Activated gamma-delta T cell treated with Interleukin-2 at 50 U/mL for 16 hours (primary cell): Measurements from ENCODE around the gene METTL16.
"Not testable (repeated sequence)": the region's sequence is repeated elsewhere in the genome, so short reads cannot be mapped to it uniquely, and the experiment has no call there.

Source experiments
- DNase-seq: peaks from one replicate; pipeline ENCODE4 v3.0.0-alpha.2; 2020

METTL16 gene

GRCh38 chr17:2500446-2500845, 11.2 kb downstream of the METTL16 start:
- no peak for DNase-seq

DNA sequence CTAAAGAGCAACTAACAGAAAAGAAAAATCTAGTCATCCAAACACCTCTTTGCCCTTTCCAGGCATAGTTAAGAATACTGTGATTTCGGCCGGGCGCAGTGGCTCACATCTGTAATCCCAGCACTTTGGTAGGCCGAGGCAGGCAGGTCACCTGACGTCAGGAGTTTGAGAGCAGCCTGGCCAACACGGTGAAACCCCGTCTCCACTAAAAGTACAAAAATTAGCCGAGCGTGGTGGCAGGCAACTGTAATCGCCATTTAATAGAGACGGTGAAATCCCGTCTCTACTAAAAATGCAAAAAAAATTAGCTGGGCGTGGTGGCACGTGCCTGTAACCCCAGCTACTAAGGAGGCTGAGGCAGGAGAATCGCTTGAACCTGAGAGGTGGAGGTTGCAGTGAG, 22.4 kb downstream of the METTL16 start:
- not testable (repeated sequence) for DNase-seq

GRCh38 chr17:2487306-2487705, 24.4 kb downstream of the METTL16 start:
- no peak for DNase-seq

GRCh38 chr17:2486709-2487108, 25.0 kb downstream of the METTL16 start:
- not testable (repeated sequence) for DNase-seq

DNA sequence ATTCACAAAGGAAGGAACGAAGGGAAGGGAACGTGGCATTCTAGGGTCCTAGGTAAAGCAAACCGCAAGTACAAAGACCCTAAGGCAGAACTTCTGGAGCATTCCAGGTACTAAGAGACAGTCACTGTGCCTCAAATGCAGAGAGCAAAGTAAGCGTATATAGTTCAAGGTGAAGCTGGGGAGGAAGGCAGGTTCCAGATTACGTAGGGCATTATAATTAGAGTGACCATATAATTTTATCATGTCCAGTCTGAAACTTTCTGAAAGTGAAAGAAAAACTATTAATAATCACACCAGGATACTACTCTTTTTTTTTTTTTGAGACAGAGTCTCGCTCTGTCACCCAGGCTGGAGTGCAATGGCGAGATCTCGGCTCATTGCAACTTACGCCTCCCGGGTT, 25.7 kb downstream of the METTL16 start:
- DNase-seq = no peak

DNA sequence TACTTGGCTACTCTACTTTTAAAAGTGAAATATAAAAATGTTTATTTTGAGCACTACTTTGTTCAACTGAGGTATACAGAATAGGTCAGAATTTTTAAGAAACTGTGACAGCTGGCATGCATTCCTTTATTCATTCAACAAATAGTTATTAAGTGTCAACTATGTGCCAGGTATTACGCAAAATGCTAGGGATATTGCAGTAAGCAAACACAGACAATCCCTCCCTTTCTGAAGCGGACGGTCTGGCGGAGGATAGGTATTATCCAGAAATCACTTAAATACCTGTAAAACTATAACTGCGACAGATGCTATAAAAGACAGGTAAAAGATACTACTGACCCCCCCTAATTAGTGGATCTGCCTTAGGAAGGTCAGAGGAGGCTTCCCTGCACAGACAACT, 26.1 kb downstream of the METTL16 start:
- no peak for DNase-seq

DNA sequence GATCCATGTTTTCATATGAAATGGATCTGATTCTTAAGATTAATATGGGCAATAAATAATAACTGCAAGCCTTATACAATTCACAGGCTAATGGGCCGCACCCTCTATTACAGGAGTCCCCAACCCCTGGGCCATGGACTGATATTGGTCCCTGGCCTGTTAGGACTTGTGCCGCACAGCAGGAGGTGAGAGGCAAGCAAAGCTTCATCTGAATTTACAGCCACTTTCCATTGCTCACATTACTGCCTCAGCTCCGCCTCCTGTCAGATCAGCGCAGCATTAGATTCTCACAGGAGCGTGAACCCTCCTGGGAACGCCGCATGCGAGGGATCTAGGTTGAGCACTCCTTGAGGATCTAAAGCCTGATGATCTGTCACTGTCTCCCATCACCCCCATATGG, 26.8 kb downstream of the METTL16 start:
- DNase-seq = no peak

GRCh38 chr17:2483084-2483483, 28.6 kb downstream of the METTL16 start:
- DNase-seq = no peak

DNA sequence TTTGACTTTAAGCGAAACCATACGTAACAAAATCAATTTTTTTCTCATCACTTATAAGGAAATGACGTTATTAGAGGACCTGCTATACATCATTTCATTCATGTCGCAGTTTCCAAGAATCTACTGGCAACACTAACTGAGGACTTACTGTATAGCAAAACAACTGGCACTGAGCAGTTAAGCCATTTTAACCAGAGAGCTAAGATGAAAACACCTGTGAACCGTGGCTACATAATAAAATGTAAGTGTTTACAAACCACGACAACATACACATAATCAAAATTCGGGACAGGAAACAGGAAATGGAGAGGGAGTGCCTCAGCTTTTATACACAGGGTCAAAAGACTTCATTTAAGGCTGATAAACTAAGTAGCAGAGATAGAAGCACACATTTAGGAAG, 29.5 kb downstream of the METTL16 start:
- no peak for DNase-seq

GRCh38 chr17:2481760-2482159, 29.9 kb downstream of the METTL16 start:
- DNase-seq = no peak

DNA sequence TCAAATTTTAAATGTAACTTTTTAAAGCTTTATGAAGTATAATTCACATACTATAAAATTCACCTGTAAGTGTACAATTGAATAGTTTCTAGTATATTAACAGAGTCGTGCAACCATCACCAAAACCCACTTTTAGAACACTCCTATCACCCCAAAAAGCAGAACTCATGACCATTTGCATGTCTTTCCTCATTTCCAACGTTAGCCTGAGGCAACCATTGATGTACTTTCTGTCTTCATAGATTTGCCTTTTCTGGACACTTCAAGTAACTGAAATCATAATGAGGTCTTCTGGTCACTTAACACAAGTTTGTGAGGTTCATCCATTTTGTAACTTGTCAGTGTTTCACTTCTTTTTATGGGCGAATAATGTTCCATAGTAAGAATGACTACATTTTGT, 33.2 kb downstream of the METTL16 start:
- no peak for DNase-seq

DNA sequence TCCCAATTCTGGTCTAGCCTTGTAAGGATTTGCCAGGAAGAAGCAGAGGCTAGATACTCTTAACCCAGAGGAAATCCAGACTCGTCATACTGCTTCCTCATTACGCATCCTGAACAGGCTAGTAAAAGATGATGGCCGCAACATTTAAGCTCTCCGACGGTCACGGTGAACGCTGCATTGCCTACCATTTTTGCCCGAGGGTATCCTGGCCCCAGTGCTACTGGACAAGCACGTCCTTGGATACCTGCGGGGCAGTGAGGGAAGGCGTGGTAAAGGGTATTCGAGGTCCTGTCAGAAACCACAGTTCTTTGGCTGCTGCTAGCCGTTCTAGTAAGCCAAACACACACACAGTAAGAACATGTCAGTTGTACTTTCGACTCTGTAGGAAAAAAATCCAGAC, 36.6 kb downstream of the METTL16 start:
- DNase-seq = no peak

- no peak for DNase-seq
Observed at GRCh38 chr17:2474371-2474770, 37.3 kb downstream of the METTL16 start.

DNA sequence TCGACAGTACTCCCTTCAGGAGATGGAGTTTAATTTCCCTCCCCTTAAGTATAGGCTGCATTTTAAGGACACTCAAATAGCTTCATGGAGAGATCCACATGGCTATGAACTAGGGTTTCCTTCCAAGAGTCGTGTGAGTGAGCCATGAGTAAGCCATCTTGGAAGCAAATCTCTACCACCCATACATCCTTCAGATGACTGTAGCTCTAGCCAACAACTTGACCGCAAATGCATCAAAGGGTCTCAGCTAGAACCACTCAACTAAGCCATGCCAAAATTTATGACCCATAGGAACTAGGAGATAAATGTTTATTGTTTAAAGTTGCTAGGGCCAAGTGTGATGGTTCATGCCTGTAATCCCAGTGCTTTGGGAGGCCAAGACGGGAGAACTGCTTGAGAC, 43.4 kb downstream of the METTL16 start:
- DNase-seq = no peak

DNA sequence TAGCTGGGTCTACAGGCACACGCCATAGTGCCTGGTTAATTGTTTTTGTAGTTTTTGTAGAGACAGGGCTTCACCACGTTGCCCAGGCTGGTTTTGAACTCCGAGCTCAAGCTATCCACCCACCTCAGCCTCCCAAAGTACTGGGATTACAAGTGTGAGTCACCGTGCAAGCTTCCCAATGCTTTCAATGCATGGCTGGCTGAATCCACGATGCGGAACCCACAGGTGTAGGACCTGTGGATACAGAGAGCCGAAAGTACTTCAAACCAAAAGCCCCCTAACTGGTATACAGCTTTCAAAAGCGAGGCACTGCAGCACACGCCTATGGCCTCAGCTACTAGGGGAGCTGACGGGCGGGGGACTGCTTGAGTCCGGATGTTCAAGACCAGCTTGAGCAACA, 44.8 kb downstream of the METTL16 start:
- no peak for DNase-seq

GRCh38 chr17:2462481-2462880, 49.2 kb downstream of the METTL16 start:
- DNase-seq = no peak

DNA sequence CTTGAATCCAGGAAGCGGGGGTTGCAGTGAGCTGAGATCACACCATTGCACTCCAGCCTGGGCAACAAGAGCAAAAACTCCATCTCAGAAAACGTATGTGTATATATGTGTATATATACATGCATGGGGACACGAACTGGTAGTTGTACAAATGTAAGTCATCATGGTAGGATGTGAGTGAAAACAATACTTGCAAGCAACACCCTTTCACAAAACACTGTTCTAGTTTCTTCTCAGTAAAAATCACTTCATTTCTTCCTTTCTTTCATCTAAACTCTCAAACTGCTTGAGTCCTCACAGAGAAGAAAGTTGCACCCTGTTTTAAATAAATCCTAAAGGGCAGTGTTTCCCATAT, 51.8 kb downstream of the METTL16 start:
- no peak for DNase-seq

DNA sequence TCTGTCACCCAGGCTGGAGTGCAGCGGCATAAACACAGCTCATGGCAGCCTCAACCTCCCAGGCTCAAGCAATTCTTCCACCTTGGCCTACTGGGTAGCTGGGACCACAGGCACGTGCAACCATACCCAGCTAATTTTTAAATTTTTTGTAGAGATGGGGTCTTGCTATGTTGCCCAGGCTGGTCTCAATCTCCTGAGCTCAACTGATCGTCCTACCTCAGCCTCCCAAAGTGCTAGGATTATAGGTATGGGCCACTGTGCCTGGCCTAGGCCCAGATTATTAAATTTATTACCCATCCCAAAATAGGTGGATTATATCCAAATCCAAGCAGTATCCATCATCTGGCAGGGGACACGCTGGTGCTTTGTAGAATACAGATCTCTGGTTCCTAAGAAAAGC, 53.8 kb downstream of the METTL16 start:
- DNase-seq = no peak

GRCh38 chr17:2456475-2456874, 55.2 kb downstream of the METTL16 start:
- no peak for DNase-seq

- no peak for DNase-seq
Observed at GRCh38 chr17:2455956-2456355, 55.7 kb downstream of the METTL16 start.

- no peak for DNase-seq
Observed at GRCh38 chr17:2453866-2454265, 57.8 kb downstream of the METTL16 start.

- DNase-seq = no peak
Observed at GRCh38 chr17:2453325-2453724, 58.4 kb downstream of the METTL16 start.

DNA sequence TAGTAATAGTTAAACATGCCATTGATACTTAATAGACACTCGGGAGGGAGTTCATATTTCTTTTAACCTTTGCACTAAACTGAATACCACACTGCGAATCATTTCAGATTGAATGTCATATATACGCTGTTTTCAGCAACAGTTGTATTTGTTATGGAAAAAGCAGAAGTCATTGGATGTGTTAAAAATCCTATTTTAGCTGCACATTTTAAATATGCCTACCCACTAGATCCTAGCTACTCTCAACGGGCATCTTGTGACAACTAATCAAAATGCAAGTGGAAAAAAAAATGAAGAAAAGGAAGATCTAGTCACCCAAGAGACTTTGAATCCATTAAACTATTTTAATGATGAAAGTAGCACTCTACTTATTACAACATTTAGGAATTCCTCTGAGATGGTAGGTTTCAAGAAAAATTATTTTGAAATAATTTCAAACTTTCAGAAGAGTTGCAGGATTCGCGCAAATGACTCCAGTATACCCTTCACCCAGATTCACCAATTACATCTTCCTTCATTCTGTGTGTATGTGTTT, 59.4 kb downstream of the METTL16 start:
- DNase-seq = no peak

- DNase-seq = no peak
Observed at GRCh38 chr17:2450016-2450650, 61.6 kb downstream of the METTL16 start.

DNA sequence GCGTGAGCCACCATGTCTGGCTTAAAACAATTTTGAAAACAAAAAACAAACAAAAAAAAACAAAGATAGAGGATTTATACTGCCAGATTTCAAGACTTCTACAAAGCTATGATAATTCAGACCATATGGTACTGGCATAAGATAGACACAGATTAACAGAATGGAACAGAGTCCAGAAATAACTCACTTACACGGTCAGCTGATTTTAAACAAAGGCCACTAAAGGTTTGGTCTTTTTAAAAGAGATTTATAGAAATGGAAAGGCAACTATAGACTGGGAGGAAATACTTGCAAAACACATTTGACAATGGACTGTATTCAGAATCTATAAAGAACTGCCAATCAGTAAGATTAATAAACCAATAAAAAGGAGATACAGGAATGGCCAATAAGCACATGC, 62.2 kb downstream of the METTL16 start:
- no peak for DNase-seq

- DNase-seq = not testable (repeated sequence)
Observed at GRCh38 chr17:2447479-2447878, 64.2 kb downstream of the METTL16 start.
